Vagina (tissue), 2 donors: Measurements from ENCODE around the gene ARID3A. TPM values are rescaled to one million over a fixed set of nuclear protein-coding genes. Genes with fewer than 3 reads are reported as not detected.
A peak's percentile ranks its signal among the peaks of the same experiment; 100 is the strongest.

ENCODE experiments used
- DNase-seq, 2 donors: peaks; one replicate each; pipeline ENCODE4 v3.0.0-alpha.2; 2017; ENCODE audit errors: extremely low spot score in 2 of 2
- H3K27ac ChIP-seq: fragments of 200-600 bp; sonication (generic); one replicate; pipeline ENCODE4 v1.5.1; 2019
- H3K27me3 ChIP-seq: fragments of 200-600 bp; sonication (generic); one replicate; pipeline ENCODE4 v1.5.1; 2019
- H3K36me3 ChIP-seq, 2 donors: fragments of 200-600 bp; sonication (generic); one replicate each; pipeline ENCODE4 v1.5.1; 2017 to 2019
- H3K4me1 ChIP-seq: fragments of 200-600 bp; sonication (generic); one replicate; pipeline ENCODE4 v1.5.1; 2019
- H3K4me3 ChIP-seq, 2 donors: fragments of 200-600 bp; sonication (generic); 1 replicate in 1 of 2; 2 replicates in 1 of 2; pipeline ENCODE4 v1.5.1; 2016 to 2019
- H3K9me3 ChIP-seq: fragments of 200-600 bp; sonication (generic); one replicate; pipeline ENCODE4 v1.5.1; 2019
- POLR2A ChIP-seq, 2 donors: fragments of 450-650 bp; IDR thresholded peaks; one replicate each; pipeline ENCODE4 v1.6.1; 2017; ENCODE audit warnings: antibody characterized with exemption in 2 of 2, mild to moderate bottlenecking in 2 of 2, moderate library complexity in 2 of 2
- POLR2AphosphoS5 ChIP-seq, 2 donors: sonication (generic); formaldehyde crosslinking; IDR thresholded peaks; one replicate each; pipeline ENCODE4 v1.9.0; 2017; ENCODE audit warnings: antibody characterized with exemption in 2 of 2, mild to moderate bottlenecking in 2 of 2, low read depth in 1 of 2; ENCODE audit not compliant: insufficient read depth in 1 of 2
- intact Hi-C: fragments of 100-400 bp; cut with DNase I; formaldehyde crosslinking; loops from one replicate; pipeline ENCODE4 v1.15.1; 2023
- total RNA-seq: library from RNA; depleted of rRNA; stranded (reverse); fragments of >200 nt; gene quantifications from one replicate; pipeline ENCODE4 v1.2.3, GENCODE V29; 2016
- TF ChIP-seq, protein P1 (sequence below), 3 experiments: fragments of 450-650 bp in 2 of 3; fragments of 200-600 bp in 1 of 3; sonication (generic) in 1 of 3; IDR thresholded peaks; one replicate each; pipeline ENCODE4 v1.5.1; 2017 to 2019; ENCODE audit warnings: antibody characterized with exemption in 3 of 3, mild to moderate bottlenecking in 2 of 3, moderate library complexity in 2 of 3

ARID3A gene
- total RNA-seq, 1 donor from 2014 or later, result 10.3 TPM

DNA sequence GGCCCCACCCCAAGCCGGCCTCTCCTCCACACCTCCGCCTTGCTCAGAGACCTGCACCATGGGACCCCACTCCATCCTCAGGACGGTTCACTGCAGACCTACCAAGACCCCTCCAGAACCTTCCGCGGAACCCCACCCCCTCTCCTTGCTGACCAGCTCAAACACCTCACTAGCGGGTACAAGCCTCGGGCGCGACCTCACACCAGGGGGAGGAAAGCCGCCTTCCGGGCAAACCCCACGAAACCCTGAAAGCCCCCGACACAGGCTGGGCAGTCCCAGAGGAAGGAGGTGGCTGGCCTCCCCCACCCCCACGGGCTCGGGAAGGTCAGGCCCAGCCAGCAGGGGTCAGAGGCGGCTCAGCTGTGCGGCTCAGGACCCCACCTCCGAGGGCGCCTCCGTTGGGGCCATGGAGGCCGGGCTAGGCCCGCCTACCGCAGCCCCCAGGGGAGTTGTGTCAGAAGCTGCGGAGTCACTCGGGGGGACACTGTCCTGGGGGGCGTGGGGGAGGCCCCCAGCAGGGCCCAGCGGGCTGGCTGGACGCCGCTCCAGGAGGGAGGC, 84.2 kb downstream of the ARID3A start:
- peaks cover 0 to 31% of the 10 kb centered on the region in 2 donors for H3K36me3 ChIP-seq
- H3K9me3 ChIP-seq, result no peaks in the 10 kb centered on the region
- H3K27me3 ChIP-seq, result no peaks in the 10 kb centered on the region
- TF ChIP-seq, protein P1, sequence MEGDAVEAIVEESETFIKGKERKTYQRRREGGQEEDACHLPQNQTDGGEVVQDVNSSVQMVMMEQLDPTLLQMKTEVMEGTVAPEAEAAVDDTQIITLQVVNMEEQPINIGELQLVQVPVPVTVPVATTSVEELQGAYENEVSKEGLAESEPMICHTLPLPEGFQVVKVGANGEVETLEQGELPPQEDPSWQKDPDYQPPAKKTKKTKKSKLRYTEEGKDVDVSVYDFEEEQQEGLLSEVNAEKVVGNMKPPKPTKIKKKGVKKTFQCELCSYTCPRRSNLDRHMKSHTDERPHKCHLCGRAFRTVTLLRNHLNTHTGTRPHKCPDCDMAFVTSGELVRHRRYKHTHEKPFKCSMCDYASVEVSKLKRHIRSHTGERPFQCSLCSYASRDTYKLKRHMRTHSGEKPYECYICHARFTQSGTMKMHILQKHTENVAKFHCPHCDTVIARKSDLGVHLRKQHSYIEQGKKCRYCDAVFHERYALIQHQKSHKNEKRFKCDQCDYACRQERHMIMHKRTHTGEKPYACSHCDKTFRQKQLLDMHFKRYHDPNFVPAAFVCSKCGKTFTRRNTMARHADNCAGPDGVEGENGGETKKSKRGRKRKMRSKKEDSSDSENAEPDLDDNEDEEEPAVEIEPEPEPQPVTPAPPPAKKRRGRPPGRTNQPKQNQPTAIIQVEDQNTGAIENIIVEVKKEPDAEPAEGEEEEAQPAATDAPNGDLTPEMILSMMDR (IDR thresholded peaks at IDR 0.05), result no peak
- intact Hi-C loops, result no loop called here
- peak overlapping the region; percentile 24 to 43 for H3K4me3 ChIP-seq
- no peak for DNase-seq
- peaks cover 22% of the 10 kb centered on the region for H3K4me1 ChIP-seq
- H3K27ac ChIP-seq, result peak overlapping the region; percentile 77

DNA sequence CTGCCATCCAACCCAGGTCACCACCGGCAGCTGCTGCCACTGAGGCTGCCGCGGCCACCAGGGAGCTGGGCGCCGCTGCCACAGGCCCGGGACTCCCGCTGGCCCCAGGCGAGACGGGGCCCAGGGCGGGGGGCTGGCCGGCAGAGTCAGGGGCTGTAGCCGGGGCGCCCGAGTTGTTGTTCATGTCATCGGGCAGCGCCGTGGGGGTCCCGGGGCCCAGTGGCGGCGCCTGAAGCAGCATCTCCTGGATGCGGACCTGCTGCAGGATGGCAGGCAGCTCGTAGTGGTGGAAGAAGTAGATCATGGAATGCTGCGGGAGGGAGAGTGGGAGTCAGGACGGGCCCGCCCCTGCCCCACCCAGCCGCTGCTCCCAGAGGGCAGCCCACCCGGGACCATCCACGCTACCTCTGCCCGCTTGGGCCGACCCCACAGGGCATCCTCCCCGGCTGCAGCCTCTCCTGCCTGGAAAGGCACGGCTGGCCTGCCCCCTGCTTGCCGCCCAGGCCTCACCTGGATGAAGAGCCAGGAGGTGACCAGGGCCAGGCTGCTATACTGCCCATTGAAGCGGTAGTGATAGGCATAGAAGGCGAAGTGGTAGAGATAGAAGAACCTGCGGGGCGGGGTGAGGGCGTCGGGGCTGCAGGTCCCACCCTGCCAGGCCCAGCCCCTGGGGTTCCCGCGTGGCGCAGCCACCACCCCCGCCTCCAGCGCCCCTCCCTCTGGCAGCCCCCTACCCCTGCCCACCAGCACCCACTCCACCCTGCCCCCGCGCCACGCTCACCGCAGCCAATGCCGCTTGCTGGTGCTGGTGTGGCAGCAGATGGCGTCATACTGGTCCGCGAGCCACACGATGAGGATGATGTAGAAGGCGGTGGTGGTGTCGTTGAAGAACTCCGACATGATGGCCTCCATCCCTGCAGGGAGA, 85.0 kb downstream of the ARID3A start:
- intact Hi-C loops, result no loop called here
- peaks cover 0 to 31% of the 10 kb centered on the region in 2 donors for H3K36me3 ChIP-seq
- DNase-seq, result no peak

DNA sequence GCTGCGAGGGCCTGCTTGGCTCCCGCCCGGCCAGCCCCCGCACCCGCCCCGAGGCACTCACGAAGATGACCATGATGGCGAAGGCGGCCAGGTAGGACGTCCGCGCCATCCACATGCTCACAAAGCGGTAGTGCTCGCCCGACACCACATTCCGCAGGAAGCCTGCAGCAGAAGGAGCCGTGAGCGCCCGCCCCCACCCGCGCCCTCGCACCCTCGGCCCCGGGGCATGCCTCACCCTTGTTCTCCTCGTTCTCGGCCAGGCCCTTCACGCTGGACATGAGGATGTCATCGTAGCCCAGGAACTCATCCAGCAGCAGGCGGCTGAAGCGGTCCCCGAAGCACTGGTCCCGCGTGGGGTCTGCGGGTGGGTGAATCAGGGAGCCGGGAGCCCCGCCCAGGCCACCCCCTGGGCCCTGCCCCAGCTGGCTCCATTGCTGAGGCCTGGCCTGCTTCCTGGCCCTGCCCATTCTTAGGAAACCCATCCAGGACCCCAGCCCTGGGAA, 86.0 kb downstream of the ARID3A start:
- Histone ChIP-seq H3K27me3 (no peaks in the 10 kb centered on the region), H3K27ac (no peak overlapping the region), H3K9me3 (no peaks in the 10 kb centered on the region), H3K36me3 (peaks cover 0 to 31% of the 10 kb centered on the region in 2 donors), H3K4me3 (no peak overlapping the region), H3K4me1 (peaks cover 40% of the 10 kb centered on the region)
- intact Hi-C loops, result no loop called here
- DNase-seq, result no peak
- TF ChIP-seq, protein P1 (IDR thresholded peaks at IDR 0.05), result no peak
- no peak for TF ChIP-seq POLR2AphosphoS5 (IDR thresholded peaks at IDR 0.05; ENCODE audit: insufficient read depth in 1 of 2, low read depth in 1 of 2)
- TF ChIP-seq POLR2A (IDR thresholded peaks at IDR 0.05), result no peak

More for the DNA sequence above, 85.0 kb downstream of the ARID3A start:
- Histone ChIP-seq H3K27me3 (no peaks in the 10 kb centered on the region), H3K27ac (peak overlapping the region; percentile 77), H3K4me3 (no peak overlapping the region), H3K9me3 (no peaks in the 10 kb centered on the region), H3K4me1 (peaks cover 30% of the 10 kb centered on the region)
- no peak for TF ChIP-seq POLR2A (IDR thresholded peaks at IDR 0.05)

DNA sequence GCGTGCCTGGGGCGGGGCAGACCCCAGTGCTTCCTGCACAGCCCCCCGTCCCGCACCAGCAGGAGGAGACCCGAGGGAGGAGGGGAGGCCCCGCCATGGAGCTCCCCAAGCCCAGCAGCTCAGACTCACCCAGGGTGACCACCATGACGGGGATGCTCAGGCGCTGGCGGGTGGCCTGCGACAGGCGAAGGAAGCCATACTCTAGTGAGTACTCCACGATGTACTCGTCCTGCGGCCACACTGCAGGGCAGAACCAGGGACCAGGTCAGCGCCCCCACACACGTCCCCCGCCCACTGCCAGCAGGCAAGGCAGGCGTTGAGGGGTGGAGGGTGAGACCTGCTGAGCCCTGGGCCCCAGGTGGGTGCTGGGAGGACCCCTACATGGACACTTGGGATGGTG, 86.5 kb downstream of the ARID3A start:
- intact Hi-C loops, result no loop called here
- no peak for DNase-seq
- Histone ChIP-seq H3K27ac (no peak overlapping the region), H3K36me3 (peaks cover 0 to 31% of the 10 kb centered on the region in 2 donors), H3K4me3 (no peak overlapping the region), H3K27me3 (no peaks in the 10 kb centered on the region), H3K9me3 (no peaks in the 10 kb centered on the region), H3K4me1 (peaks cover 45% of the 10 kb centered on the region)
- no peak for TF ChIP-seq POLR2A (IDR thresholded peaks at IDR 0.05)
- TF ChIP-seq, protein P1 (IDR thresholded peaks at IDR 0.05), result no peak

DNA sequence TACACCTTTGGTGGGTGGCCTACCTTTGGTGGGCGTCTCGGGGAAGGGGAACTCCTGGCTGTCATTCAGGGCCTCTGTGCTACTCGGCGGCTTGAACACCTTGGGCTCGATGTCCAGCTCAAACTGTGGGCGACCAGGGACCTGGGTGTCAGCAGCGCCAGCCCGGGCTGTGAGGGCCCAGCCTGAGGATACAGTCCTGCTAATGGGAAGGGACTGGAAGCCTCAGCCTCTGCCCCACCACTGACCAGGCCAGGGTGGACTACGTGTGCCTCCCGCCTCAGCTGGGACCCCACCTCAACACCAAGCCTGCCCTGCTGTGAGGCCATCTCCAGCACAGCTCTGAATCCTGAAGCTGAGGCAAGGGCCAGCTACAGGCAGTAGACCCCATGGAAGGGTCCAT, 87.4 kb downstream of the ARID3A start:
- intact Hi-C loops, result no loop called here
- peaks cover 54% of the 10 kb centered on the region for H3K4me1 ChIP-seq
- TF ChIP-seq POLR2AphosphoS5 (IDR thresholded peaks at IDR 0.05; ENCODE audit: insufficient read depth in 1 of 2, low read depth in 1 of 2) (no peak), POLR2A (IDR thresholded peaks at IDR 0.05) (no peak)
- TF ChIP-seq, protein P1 (IDR thresholded peaks at IDR 0.05), result no peak
- H3K27ac ChIP-seq, result no peak overlapping the region
- no peak for DNase-seq
- no peaks in the 10 kb centered on the region for H3K27me3 ChIP-seq
- H3K36me3 ChIP-seq, result peaks cover 0 to 31% of the 10 kb centered on the region in 2 donors
- no peaks in the 10 kb centered on the region for H3K9me3 ChIP-seq
- H3K4me3 ChIP-seq, result no peak overlapping the region
